ENCODE measurements around the gene SLC7A6OS.

SLC7A6OS gene

DNA sequence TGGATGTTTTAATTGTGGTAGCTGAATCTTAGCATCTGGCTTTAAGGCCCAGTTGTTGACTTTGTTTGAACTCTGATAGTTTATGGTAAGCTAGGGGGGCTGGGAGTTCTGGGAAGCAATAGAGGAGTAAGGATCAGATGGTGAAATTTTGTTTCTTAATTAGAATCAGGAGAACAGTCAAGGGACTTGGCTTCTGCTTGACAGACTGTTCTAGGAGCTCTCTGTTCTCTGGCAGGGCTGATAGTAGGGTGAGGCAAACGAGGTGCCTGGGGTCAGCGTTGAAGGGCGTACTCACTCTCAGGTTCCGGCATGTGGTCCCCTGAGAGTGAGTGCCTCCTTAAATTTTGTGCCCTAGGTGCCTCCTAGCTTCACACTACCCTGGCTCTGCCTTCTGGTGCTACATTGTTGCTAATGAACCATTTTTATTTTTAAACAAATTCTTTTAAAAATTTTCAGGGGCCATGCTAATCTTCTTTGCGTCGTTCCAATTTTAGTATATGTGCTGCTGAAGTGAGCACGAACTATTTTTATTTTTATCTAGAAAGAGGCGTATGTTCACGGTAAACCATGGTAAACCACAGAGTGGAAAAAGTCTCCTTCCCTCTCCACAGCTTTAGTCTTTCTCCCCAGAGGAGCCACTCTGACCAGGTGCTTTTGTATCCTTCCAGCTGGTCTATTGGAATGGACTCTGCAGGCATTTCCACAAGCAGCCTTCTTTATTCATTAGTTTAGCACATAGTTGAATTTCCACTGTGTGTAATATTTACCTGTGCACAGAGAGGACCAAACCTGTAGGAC is 26.7 kb downstream of the SLC7A6OS start:
- TF ChIP-seq, protein P1, sequence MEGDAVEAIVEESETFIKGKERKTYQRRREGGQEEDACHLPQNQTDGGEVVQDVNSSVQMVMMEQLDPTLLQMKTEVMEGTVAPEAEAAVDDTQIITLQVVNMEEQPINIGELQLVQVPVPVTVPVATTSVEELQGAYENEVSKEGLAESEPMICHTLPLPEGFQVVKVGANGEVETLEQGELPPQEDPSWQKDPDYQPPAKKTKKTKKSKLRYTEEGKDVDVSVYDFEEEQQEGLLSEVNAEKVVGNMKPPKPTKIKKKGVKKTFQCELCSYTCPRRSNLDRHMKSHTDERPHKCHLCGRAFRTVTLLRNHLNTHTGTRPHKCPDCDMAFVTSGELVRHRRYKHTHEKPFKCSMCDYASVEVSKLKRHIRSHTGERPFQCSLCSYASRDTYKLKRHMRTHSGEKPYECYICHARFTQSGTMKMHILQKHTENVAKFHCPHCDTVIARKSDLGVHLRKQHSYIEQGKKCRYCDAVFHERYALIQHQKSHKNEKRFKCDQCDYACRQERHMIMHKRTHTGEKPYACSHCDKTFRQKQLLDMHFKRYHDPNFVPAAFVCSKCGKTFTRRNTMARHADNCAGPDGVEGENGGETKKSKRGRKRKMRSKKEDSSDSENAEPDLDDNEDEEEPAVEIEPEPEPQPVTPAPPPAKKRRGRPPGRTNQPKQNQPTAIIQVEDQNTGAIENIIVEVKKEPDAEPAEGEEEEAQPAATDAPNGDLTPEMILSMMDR (IDR thresholded peaks at IDR 0.05; ENCODE audit: extremely low read depth, missing control alignments) = no peak
- peak; percentile 69 for DNase-seq (ENCODE audit: low spot score)

- no peak for DNase-seq (ENCODE audit: low spot score)
- TF ChIP-seq, protein P1 (IDR thresholded peaks at IDR 0.05; ENCODE audit: extremely low read depth, missing control alignments) = no peak
These were observed 27.4 kb downstream of the SLC7A6OS start for GRCh38 chr16:68283346-68283745.

DNA sequence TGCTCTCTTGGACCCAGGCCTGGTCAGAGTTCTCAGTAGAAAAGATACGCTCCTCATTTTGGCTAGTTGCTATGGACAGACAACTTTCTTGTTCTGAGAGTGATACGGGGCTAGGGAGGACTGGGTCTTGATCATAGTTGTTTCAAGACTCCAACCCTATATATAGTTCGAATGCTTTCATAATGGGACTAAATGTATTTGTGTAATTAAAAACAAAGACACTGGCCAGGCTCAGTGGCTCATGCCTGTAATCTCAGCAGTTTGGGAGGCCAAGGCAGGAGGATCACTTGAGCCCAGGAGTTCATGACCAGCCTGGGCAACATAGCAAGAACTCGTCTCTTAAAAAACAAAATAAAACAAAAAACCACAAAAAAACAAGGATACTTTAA is 28.7 kb downstream of the SLC7A6OS start:
- no peak for DNase-seq (ENCODE audit: low spot score)
- TF ChIP-seq, protein P1 (IDR thresholded peaks at IDR 0.05; ENCODE audit: extremely low read depth, missing control alignments) = no peak

GRCh38 chr16:68281368-68282063 is 29.2 kb downstream of the SLC7A6OS start:
- TF ChIP-seq, protein P1 (IDR thresholded peaks at IDR 0.05; ENCODE audit: extremely low read depth, missing control alignments) = no peak

GRCh38 chr16:68279726-68280558 is 30.8 kb downstream of the SLC7A6OS start:
- DNase-seq (ENCODE audit: low spot score) = no peak
- TF ChIP-seq, protein P1 (IDR thresholded peaks at IDR 0.05; ENCODE audit: extremely low read depth, missing control alignments) = no peak

More at GRCh38 chr16:68281368-68282063, 29.2 kb downstream of the SLC7A6OS start:
- DNase-seq (ENCODE audit: low spot score) = no peak

DNA sequence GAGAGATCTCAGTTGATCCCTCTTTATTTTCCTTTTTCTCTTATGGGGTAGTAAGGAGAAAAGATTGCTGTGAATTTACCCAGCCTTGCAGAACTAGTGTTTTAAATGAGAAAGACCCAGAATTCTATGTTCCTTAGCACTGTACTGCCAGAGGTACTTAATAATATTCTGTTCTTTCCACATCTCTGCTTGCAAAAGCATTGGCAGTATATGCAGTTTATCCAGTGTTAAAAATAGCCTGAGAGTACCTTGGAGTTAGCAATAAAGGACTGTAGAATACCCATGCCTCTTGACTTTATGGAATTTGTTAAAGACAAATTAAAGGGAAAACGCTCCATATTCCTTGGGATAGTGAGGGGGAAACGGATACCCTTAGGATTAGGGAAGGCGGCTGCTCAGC is 34.5 kb downstream of the SLC7A6OS start:
- DNase-seq (ENCODE audit: low spot score) = no peak
- TF ChIP-seq, protein P1 (IDR thresholded peaks at IDR 0.05; ENCODE audit: extremely low read depth, missing control alignments) = no peak

All from GM20000 (cell line).